ENCODE measurements around the gene SYT2. TPM values are rescaled to one million over a fixed set of nuclear protein-coding genes. Genes with fewer than 3 reads are reported as not detected.

SYT2 gene
- total and polyA plus RNA-seq, 2 of the 13 experiments (the other 11 are each of a cell fraction or from before 2014, with no cell fraction given), result not detected

DNA sequence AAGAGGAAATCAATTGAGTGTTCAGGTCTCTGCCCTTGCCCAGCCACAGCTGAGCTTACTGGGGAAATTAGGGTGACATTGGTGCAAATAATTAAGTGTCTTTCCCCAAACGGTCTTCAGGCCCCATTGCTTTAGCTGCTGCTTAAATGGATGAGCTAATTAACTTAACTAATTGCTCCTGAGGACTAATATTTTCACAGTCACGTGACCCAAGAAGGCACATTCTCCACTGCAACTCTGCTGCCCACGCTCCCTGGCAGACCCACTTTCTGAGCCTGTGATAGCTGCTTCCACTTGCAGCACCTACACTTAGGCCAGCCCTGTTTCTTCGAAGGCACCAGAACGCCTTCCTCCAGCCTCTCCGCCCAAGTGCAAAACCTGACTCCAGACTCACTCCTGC lies 56.2 kb downstream of the SYT2 start:
- no TSS peak for BruUV-seq (replicated peaks)
- CTCF ChIA-PET (ENCODE audit: low intra/inter-chr PET ratio, low total read pairs), result no interaction called here
- FAIRE-seq, result no peak

GRCh38 chr1:202649553-202650392 lies 60.5 kb downstream of the SYT2 start:
- 43% methylated on average over 7 of the region's 15 CpGs for WGBS (ENCODE audit: low lambda C conversion rate)
- no peak overlapping the region for H3K27ac ChIP-seq (ENCODE audit: extremely low read length, insufficient read depth, low read length)
- FAIRE-seq, result no peak
- no peak overlapping the region for H3K9ac ChIP-seq (ENCODE audit: insufficient read depth, low read depth, low read length)
- H3K4me2 ChIP-seq (ENCODE audit: low read depth, low read length), result no peak overlapping the region
- H3K79me2 ChIP-seq (ENCODE audit: insufficient read depth, low read length), result no peaks in the 10 kb centered on the region
- H3K9me3 ChIP-seq (ENCODE audit: low read length), result no peaks in the 10 kb centered on the region
- in situ Hi-C loops (cut with HindIII; ENCODE audit: extremely low pct_ligation_motif_present, low pct_unique_long_range_greater_than_20kb), result no loop called here
- H3K36me3 ChIP-seq (replicated peaks in 1 of 2; ENCODE audit: control insufficient read depth in 1 of 2, insufficient read depth in 2 of 2, low read length in 2 of 2), result no peaks in the 10 kb centered on the region
- ChIA-PET CTCF (ENCODE audit: low intra/inter-chr PET ratio, low total read pairs) (no interaction called here), POLR2A (no interaction called here)
- H3K27me3 ChIP-seq (ENCODE audit: control insufficient read depth in 1 of 2, insufficient read depth in 2 of 2, low read length in 2 of 2), result peaks cover 6 to 58% of the 10 kb centered on the region in 2 experiments; a peak in 4 of 5 replicates
- no peaks in the 10 kb centered on the region for H4K20me1 ChIP-seq (ENCODE audit: insufficient read depth, low read length)
- no peak overlapping the region for H2AFZ ChIP-seq (ENCODE audit: low read length)
- BruUV-seq (replicated peaks), result no TSS peak
- H3K4me1 ChIP-seq (ENCODE audit: insufficient read depth, low read length), result no peaks in the 10 kb centered on the region
- no peak overlapping the region for H3K4me3 ChIP-seq (replicated peaks in 1 of 3; ENCODE audit: insufficient read depth in 1 of 3, low read depth in 2 of 3, low read length in 3 of 3)
- ATAC-seq, result no peak
- no peak for DNase-seq (ENCODE audit: low spot score)
- intact Hi-C loops (cut with micrococcal nuclease; ENCODE audit: unreplicated experiment), result no loop called here
- TF ChIP-seq ZNF629 (CRISPR knock-in tag; conservative IDR thresholded peaks at IDR 0.05) (peak; percentile 89), ZNF333 (CRISPR knock-in tag; IDR thresholded peaks at IDR 0.05; ENCODE audit: borderline replicate concordance) (no peak), ZIK1 (CRISPR knock-in tag; IDR thresholded peaks at IDR 0.05; ENCODE audit: borderline replicate concordance, low read depth) (no peak), ZBED4 (CRISPR knock-in tag; IDR thresholded peaks at IDR 0.05; ENCODE audit: borderline replicate concordance) (no peak), TP53 (CRISPR knock-in tag; conservative IDR thresholded peaks at IDR 0.05) (no peak)
- TF ChIP-seq, protein P1, sequence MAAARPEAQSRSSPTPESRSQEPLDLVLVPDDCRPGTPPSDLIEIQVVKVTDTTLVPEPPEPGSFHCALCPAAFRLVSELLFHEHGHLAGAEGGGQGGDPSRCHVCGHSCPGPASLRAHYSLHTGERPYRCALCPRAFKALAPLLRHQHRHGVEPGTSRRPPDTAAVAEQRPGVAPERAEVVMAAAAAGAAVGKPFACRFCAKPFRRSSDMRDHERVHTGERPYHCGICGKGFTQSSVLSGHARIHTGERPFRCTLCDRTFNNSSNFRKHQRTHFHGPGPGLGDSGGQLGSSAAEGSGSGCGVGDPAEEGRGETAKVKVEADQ (CRISPR knock-in tag; IDR thresholded peaks at IDR 0.05; ENCODE audit: borderline replicate concordance), result no peak

More for the DNA sequence above, 56.2 kb downstream of the SYT2 start:
- no peak for DNase-seq (ENCODE audit: low spot score)
- in situ Hi-C loops (cut with HindIII; ENCODE audit: extremely low pct_ligation_motif_present, low pct_unique_long_range_greater_than_20kb), result no loop called here
- POLR2A ChIA-PET, result no interaction called here
- Histone ChIP-seq H3K4me1 (ENCODE audit: insufficient read depth, low read length) (no peaks in the 10 kb centered on the region), H3K4me3 (replicated peaks in 1 of 3; ENCODE audit: insufficient read depth in 1 of 3, low read depth in 2 of 3, low read length in 3 of 3) (no peak overlapping the region), H2AFZ (ENCODE audit: low read length) (no peak overlapping the region), H3K9ac (ENCODE audit: insufficient read depth, low read depth, low read length) (no peak overlapping the region), H4K20me1 (ENCODE audit: insufficient read depth, low read length) (0 out of 2 replicates have a peak, but pooled peaks cover 3% of the 10 kb centered on the region), H3K27ac (ENCODE audit: extremely low read length, insufficient read depth, low read length) (no peak overlapping the region), H3K9me3 (ENCODE audit: low read length) (no peaks in the 10 kb centered on the region), H3K36me3 (replicated peaks in 1 of 2; ENCODE audit: control insufficient read depth in 1 of 2, insufficient read depth in 2 of 2, low read length in 2 of 2) (no peaks in the 10 kb centered on the region), H3K4me2 (ENCODE audit: low read depth, low read length) (no peak overlapping the region), H3K79me2 (ENCODE audit: insufficient read depth, low read length) (no peaks in the 10 kb centered on the region), H3K27me3 (ENCODE audit: control insufficient read depth in 1 of 2, insufficient read depth in 2 of 2, low read length in 2 of 2) (peaks cover 5 to 42% of the 10 kb centered on the region in 2 experiments; a peak in 4 of 5 replicates)
- intact Hi-C loops (cut with micrococcal nuclease; ENCODE audit: unreplicated experiment), result no loop called here
- no peak for ATAC-seq
- 14% methylated on average over 6 of the region's 6 CpGs for WGBS (ENCODE audit: low lambda C conversion rate)
- peak; percentile 81 for TF ChIP-seq RAD51 (IDR thresholded peaks at IDR 0.05; ENCODE audit: borderline replicate concordance)
- TF ChIP-seq ZNF543 (CRISPR knock-in tag; IDR thresholded peaks at IDR 0.05), result no peak
- TF ChIP-seq, protein P2, sequence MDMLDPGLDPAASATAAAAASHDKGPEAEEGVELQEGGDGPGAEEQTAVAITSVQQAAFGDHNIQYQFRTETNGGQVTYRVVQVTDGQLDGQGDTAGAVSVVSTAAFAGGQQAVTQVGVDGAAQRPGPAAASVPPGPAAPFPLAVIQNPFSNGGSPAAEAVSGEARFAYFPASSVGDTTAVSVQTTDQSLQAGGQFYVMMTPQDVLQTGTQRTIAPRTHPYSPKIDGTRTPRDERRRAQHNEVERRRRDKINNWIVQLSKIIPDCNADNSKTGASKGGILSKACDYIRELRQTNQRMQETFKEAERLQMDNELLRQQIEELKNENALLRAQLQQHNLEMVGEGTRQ (IDR thresholded peaks at IDR 0.05; ENCODE audit: low read depth, low read length), result peak; percentile 51
- TF ChIP-seq, protein P2 (CRISPR knock-in tag; IDR thresholded peaks at IDR 0.05; ENCODE audit: borderline replicate concordance), result no peak
